ENCODE data around the gene CHMP4B.

DNA sequence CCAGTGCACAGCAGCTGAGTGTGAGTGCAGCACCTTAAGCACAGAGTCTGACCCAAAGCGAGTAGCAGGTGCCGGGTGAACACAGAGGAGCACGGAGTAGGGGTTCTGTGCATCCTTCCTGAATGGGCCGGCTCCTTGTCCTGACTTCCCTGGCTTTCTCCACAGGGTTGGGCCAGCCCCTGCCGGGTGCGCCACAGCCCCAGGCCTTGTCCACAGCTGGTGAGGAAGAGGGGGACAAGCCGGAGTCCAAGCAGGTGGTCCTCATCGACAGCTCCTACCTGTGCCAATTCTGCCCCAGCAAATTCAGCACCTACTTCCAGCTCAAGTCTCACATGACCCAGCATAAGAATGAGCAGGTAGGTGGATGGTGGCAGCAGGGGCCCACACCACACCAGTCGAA, 44.5 kb upstream of the CHMP4B start:
- TF ChIP-seq, protein P1, sequence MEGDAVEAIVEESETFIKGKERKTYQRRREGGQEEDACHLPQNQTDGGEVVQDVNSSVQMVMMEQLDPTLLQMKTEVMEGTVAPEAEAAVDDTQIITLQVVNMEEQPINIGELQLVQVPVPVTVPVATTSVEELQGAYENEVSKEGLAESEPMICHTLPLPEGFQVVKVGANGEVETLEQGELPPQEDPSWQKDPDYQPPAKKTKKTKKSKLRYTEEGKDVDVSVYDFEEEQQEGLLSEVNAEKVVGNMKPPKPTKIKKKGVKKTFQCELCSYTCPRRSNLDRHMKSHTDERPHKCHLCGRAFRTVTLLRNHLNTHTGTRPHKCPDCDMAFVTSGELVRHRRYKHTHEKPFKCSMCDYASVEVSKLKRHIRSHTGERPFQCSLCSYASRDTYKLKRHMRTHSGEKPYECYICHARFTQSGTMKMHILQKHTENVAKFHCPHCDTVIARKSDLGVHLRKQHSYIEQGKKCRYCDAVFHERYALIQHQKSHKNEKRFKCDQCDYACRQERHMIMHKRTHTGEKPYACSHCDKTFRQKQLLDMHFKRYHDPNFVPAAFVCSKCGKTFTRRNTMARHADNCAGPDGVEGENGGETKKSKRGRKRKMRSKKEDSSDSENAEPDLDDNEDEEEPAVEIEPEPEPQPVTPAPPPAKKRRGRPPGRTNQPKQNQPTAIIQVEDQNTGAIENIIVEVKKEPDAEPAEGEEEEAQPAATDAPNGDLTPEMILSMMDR (IDR thresholded peaks at IDR 0.05), result no peak
- TF ChIP-seq POLR2AphosphoS5 (IDR thresholded peaks at IDR 0.05) (no peak), POLR2A (IDR thresholded peaks at IDR 0.05) (no peak), EP300 (IDR thresholded peaks at IDR 0.05) (no peak)

All from upper lobe of left lung (tissue), 4 donors.